Activated CD8-positive, alpha-beta memory T cell treated with anti-CD3 and anti-CD28 coated beads, Interleukin-2, amount 50 U/mL, for 1 hour (primary cell): ENCODE measurements around the gene GIMAP2.

Source experiments
- DNase-seq: peaks from one replicate; pipeline ENCODE4 v3.0.0-alpha.2; 2020; ENCODE audit errors: extremely low read depth

GIMAP2 gene

GRCh38 chr7:150733482-150734095 is 48.1 kb downstream of the GIMAP2 start:
- DNase-seq, result no peak

GRCh38 chr7:150734254-150734653 is 48.7 kb downstream of the GIMAP2 start:
- no peak for DNase-seq

GRCh38 chr7:150735596-150736358 is 50.3 kb downstream of the GIMAP2 start:
- no peak for DNase-seq

- DNase-seq, result no peak
Measured at GRCh38 chr7:150736864-150737263, 51.4 kb downstream of the GIMAP2 start.

- no peak for DNase-seq
Measured at GRCh38 chr7:150737265-150738055, 52.0 kb downstream of the GIMAP2 start, which contains the start of gene GIMAP5. Gene GIMAP5 (plus strand): TSS chr7:150737418. CDS start chr7:150740885, 3,467 bp downstream.

- DNase-seq, result no peak
Measured at GRCh38 chr7:150738092-150738491, 52.6 kb downstream of the GIMAP2 start.

GRCh38 chr7:150738591-150739001 is 53.1 kb downstream of the GIMAP2 start:
- DNase-seq, result no peak

- DNase-seq, result no peak
Measured at GRCh38 chr7:150739033-150739432, 53.5 kb downstream of the GIMAP2 start.

GRCh38 chr7:150740053-150740452 is 54.5 kb downstream of the GIMAP2 start:
- no peak for DNase-seq

- DNase-seq, result no peak
Measured at GRCh38 chr7:150742286-150742968, 56.9 kb downstream of the GIMAP2 start.
